ENCODE results near the gene DMRT3. TPM values are rescaled to one million over a fixed set of nuclear protein-coding genes. Genes with fewer than 3 reads are reported as not detected.
"Not testable (repeated sequence)": the region's sequence is repeated elsewhere in the genome, so short reads cannot be mapped to it uniquely, and the experiment has no call there.

The DMRT3 gene
- total and polyA plus RNA-seq, 9 of the 15 experiments (the other 6 are each of a cell fraction or from before 2014, with no cell fraction given), result not detected

DNA sequence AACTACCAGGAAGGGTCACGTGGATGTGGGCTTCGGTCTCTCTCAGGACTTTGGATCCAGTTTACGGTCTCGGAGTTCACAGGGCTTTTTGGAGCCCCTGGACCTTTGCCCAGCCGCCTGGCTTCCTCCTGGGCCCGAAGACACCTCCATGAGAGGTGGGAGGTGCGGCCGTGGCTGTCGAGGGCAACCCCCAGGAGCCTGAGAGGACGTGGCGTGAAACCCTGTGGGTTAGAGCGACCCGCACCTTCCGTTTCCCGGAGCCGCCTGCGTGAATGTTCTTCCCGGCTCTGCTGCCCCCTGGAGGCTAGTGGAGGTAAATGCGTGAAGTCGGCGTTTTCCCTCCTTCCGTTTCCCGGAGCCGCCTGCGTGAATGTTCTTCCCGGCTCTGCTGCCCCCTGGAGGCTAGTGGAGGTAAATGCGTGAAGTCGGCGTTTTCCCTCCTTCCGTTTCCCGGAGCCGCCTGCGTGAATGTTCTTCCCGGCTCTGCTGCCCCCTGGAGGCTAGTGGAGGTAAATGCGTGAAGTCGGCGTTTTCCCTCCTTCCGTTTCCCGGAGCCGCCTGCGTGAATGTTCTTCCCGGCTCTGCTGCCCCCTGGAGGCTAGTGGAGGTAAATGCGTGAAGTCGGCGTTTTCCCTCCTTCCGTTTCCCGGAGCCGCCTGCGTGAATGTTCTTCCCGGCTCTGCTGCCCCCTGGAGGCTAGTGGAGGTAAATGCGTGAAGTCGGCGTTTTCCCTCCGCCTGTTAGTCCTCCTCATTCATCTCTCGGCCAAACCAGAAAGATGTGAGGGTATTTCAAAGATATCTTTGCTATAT lies 22.1 kb downstream of the DMRT3 start:
- POLR2A ChIA-PET; H2AFZ ChIP-seq (ENCODE audit: low read depth, low read length); H3K9me1 ChIP-seq (ENCODE audit: control insufficient read depth, insufficient read depth, low read length); H3K4me2 ChIP-seq (ENCODE audit: insufficient read depth, low read length); H3K27me3 ChIP-seq (ENCODE audit: control insufficient read depth in 2 of 2, insufficient read depth in 2 of 2, low read length in 2 of 2); H3K27ac ChIP-seq (ENCODE audit: extremely low read depth, low read depth, low read length); intact Hi-C loops (cut with micrococcal nuclease); H3K9ac ChIP-seq (ENCODE audit: insufficient read depth in 1 of 2, low read depth in 2 of 2, low read length in 2 of 2); H3K4me1 ChIP-seq (replicated peaks in 1 of 2; ENCODE audit: control insufficient read depth in 2 of 2, insufficient read depth in 2 of 2, low read length in 2 of 2); H3K79me2 ChIP-seq (ENCODE audit: control insufficient read depth, insufficient read depth, low read length); ATAC-seq; BruUV-seq (replicated peaks); H3K36me3 ChIP-seq (ENCODE audit: control insufficient read depth, insufficient read depth, low read length); H4K20me1 ChIP-seq (replicated peaks; ENCODE audit: control insufficient read depth, insufficient read depth, low read length); H3K4me3 ChIP-seq; H3K9me3 ChIP-seq (replicated peaks; ENCODE audit: control insufficient read depth, insufficient read depth, low read depth, low read length); in situ Hi-C loops (cut with MboI); FAIRE-seq; CTCF ChIA-PET (ENCODE audit: low intra/inter-chr PET ratio); TF ChIP-seq ETV6 (CRISPR knock-in tag; IDR thresholded peaks at IDR 0.05; ENCODE audit: borderline replicate concordance): not testable (repeated sequence)
- peak in 2 of 4 experiments; percentile 12 for DNase-seq (ENCODE audit: extremely low read depth in 1 of 4, low spot score in 3 of 4)
- TF ChIP-seq, protein P1, sequence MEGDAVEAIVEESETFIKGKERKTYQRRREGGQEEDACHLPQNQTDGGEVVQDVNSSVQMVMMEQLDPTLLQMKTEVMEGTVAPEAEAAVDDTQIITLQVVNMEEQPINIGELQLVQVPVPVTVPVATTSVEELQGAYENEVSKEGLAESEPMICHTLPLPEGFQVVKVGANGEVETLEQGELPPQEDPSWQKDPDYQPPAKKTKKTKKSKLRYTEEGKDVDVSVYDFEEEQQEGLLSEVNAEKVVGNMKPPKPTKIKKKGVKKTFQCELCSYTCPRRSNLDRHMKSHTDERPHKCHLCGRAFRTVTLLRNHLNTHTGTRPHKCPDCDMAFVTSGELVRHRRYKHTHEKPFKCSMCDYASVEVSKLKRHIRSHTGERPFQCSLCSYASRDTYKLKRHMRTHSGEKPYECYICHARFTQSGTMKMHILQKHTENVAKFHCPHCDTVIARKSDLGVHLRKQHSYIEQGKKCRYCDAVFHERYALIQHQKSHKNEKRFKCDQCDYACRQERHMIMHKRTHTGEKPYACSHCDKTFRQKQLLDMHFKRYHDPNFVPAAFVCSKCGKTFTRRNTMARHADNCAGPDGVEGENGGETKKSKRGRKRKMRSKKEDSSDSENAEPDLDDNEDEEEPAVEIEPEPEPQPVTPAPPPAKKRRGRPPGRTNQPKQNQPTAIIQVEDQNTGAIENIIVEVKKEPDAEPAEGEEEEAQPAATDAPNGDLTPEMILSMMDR (IDR thresholded peaks at IDR 0.05 in 2 of 3, conservative IDR thresholded peaks at IDR 0.05 in 1 of 3; ENCODE audit: insufficient read depth in 2 of 3, low read depth in 1 of 3, low read length in 3 of 3), result peak in 2 of 3 experiments; percentile 20 to 60; a peak in 2 of 6 replicates
- TF ChIP-seq ETV6 (IDR thresholded peaks at IDR 0.05; ENCODE audit: borderline replicate concordance in 1 of 2, low read depth in 2 of 2, low read length in 1 of 2), result peak in 1 of 2 experiments; percentile 45; a peak in 1 of 4 replicates
- 100% methylated on average over 1 of the region's 55 CpGs for WGBS (ENCODE audit: insufficient coverage, low coverage, missing lambda C conversion rate)

Data from K562 (cell line).